Activated T-cell treated with anti-CD3 and anti-CD28 coated beads, Interleukin-2, amount 50 U/mL, for 24 hours (primary cell): ENCODE data around the gene ACP1.

Experiments
- DNase-seq: peaks from one replicate; pipeline ENCODE4 v3.0.0-alpha.2; 2020
- H3K27ac Mint-ChIP-seq: 2 replicates; pipeline ENCODE4 v1.8.0; 2020; ENCODE audit warnings: mild to moderate bottlenecking, mixed read lengths
- H3K27me3 Mint-ChIP-seq: 2 replicates; pipeline ENCODE4 v1.8.0; 2020; ENCODE audit warnings: mixed read lengths
- H3K36me3 Mint-ChIP-seq: 2 replicates; pipeline ENCODE4 v1.8.0; 2020; ENCODE audit warnings: low read depth, mixed read lengths
- H3K4me1 Mint-ChIP-seq: 2 replicates; pipeline ENCODE4 v1.8.0; 2020; ENCODE audit warnings: low read depth, mixed read lengths
- H3K4me3 Mint-ChIP-seq: 2 replicates; pipeline ENCODE4 v1.8.0; 2020; ENCODE audit warnings: mild to moderate bottlenecking, moderate library complexity, mixed read lengths
- H3K9me3 Mint-ChIP-seq: 2 replicates; pipeline ENCODE4 v1.8.0; 2020; ENCODE audit warnings: mixed read lengths

Gene ACP1

DNA sequence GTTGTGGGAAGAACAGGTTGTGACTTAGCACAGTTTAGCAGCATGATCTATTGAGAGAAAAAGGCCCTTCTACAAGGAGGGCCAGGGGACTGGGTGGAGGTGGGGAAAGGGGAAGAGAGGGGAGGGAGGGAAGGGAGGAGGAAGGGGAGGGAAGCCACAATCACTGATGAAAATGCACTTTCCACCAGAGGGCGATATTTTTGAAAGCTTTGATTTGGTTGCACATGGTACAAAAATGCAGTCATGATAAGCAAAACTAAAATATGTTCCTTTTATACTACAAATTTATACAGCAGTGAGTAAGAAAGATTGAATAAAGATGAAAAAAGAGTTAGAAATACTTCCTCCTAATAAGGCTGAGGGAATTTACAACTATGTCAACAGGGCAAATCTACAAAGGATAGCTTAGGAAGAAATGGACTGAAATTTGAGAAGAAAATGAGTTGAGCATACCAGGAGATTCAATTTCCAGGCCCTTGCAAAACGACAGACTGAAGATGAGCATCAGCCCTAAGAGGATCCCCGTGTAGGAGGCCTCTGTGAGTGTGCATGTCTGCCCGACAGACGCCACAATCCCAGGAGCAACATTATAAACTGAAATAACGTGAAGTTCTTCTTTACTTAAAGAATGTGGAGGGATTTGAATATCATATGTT is 18.1 kb upstream of the ACP1 start:
- Mint-ChIP-seq H3K4me3 (no peak overlapping the region), H3K27me3 (no peaks in the 10 kb centered on the region), H3K27ac (no peak overlapping the region), H3K36me3 (peaks cover 63% of the 10 kb centered on the region), H3K4me1 (peaks cover 5% of the 10 kb centered on the region), H3K9me3 (no peaks in the 10 kb centered on the region)
- DNase-seq = no peak

DNA sequence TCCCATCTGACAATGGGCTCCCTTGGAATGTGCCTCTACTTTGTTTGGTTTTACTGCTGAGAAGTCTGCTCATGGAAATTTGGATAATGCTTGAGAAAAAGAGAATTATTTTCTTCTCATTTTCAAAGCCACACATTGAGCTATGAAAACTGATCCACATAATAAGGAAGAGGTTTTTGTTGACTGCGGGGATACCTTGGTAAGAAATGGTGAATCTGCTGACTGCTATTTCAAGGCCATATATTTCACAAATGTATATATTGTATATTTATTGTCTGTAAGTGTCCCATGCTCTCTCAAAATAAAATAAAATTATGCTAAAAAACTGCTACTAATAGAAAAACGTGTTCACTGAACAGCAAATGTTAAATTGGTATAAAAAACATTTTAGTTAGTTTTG is 16.0 kb upstream of the ACP1 start:
- Mint-ChIP-seq H3K9me3 (no peaks in the 10 kb centered on the region), H3K27me3 (no peaks in the 10 kb centered on the region), H3K4me3 (no peak overlapping the region), H3K4me1 (peaks cover 5% of the 10 kb centered on the region), H3K36me3 (peaks cover 56% of the 10 kb centered on the region), H3K27ac (no peak overlapping the region)
- no peak for DNase-seq

DNA sequence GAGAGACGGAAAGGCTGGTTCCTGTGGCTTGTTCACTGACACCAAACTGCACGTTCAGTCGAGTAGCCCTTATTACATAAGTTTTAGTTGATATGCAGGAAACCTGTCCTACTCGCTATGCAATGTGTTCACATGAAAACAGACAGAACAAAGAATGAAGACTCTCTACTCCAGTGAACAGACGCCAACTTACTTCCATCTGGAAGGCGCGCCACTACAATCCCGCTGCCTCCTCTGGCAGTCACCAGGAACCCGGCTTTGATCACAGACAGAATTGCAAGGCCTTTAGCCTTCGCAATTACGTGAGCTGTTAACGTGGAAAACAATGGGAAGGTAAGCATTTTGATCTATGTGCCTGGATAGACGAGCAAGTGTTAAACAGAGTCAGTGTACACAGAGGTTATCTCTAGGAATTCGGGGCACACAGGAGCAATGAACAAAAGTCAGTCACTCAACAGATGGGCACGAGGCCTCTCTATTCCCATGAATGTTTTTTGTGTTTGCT is 15.2 kb upstream of the ACP1 start:
- Mint-ChIP-seq H3K27ac (no peak overlapping the region), H3K27me3 (no peaks in the 10 kb centered on the region), H3K4me1 (peaks cover 5% of the 10 kb centered on the region), H3K4me3 (no peak overlapping the region), H3K9me3 (no peaks in the 10 kb centered on the region), H3K36me3 (peaks cover 48% of the 10 kb centered on the region)
- no peak for DNase-seq

DNA sequence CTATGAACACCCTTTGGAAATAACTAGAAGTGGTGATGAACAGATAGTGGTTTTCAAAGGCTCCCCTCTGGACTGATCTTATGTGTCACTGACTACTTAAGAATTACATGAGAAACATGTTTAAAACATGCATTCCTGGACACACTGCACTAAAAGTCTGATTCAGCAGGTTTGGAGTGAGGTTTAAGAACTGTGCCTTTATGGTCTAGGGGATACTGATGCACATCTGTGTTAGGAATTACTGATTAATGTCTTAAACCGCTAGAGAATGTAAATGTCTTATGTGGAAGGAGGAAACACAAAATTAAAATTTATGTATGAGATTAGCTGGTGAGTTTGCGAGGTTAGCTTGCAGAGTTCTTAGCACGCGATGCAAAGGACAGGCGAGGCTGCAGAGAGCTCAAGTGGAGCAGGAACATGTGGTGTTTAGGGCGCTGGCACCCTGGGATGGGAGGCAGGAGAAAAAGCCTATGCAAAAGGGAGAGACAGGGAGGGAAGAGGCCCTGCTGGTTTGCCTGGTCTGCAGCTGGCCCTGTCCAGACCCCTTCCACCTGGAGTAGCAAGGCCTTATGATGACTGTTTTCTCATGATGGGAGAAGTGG is 12.6 kb upstream of the ACP1 start:
- DNase-seq = no peak
- no peak overlapping the region for H3K4me3 Mint-ChIP-seq

DNA sequence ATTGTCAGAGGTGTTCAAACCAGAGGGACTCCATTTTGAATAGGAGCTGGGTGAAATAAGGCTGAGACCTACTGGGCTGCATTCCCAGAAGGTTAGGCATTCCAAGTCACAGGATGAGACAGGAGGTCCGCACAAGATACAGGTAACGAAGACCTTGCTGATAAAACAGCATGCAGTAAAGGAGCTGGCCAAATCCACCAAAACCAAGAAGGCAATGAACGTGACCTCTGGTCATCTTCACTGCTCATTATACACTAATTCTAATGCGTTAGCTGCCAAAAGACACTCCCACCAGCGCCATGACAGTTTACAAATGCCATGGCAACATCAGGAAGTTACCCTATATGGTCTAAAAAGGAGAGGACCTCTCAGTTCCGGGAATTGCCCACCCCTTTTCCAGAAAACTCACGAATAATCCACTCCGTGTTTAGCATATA is 11.5 kb upstream of the ACP1 start:
- Mint-ChIP-seq H3K9me3 (peaks cover 6% of the 10 kb centered on the region), H3K27me3 (no peaks in the 10 kb centered on the region), H3K4me3 (no peak overlapping the region), H3K36me3 (peaks cover 31% of the 10 kb centered on the region), H3K4me1 (no peaks in the 10 kb centered on the region), H3K27ac (no peak overlapping the region)
- DNase-seq = no peak

More for the DNA sequence above, 12.6 kb upstream of the ACP1 start:
- Mint-ChIP-seq H3K27ac (no peak overlapping the region), H3K9me3 (no peaks in the 10 kb centered on the region), H3K36me3 (peaks cover 32% of the 10 kb centered on the region), H3K27me3 (no peaks in the 10 kb centered on the region), H3K4me1 (no peaks in the 10 kb centered on the region)

DNA sequence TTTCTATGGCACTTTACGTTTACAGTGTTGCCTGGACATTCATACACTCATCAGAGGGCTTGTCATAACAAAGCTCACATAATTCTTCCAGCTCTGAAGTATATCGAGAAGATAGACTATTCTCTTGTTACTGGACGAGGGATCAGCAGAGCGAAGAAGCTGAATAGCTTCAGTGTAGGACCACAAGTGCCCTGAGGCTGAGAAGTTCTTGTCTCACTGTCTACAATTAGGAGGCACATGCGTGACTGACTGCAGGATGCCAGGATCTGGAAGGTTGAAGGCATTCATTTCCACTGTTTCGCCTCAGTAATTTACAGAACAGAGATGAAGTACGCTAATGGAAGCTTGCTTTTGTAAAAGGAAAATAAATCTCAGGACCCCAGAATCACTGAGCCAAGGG is 10.5 kb upstream of the ACP1 start:
- no peak for DNase-seq
- Mint-ChIP-seq H3K36me3 (peaks cover 33% of the 10 kb centered on the region), H3K9me3 (peaks cover 14% of the 10 kb centered on the region), H3K27me3 (no peaks in the 10 kb centered on the region), H3K27ac (no peak overlapping the region), H3K4me3 (no peak overlapping the region), H3K4me1 (no peaks in the 10 kb centered on the region)

DNA sequence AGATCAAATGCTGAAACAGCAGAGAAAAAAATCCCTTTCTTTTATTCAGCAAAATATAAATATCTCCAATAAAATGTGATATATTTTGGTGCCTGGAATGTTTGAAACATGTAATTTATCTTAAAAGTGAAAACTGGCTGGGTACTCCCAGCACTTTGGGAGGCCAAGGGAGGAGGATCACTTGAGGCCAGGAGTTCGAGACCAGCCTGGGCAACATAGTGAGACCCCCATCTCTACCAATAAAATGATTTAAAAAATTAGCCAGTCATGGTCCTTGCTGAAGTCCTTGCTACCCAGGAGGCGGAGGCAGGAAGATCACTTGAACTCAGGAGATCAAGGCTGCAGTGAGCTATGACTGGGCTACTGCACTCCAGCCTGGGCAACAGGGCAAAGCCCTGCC is 9.6 kb upstream of the ACP1 start:
- peaks cover 31% of the 10 kb centered on the region for H3K36me3 Mint-ChIP-seq
- DNase-seq = no peak
- no peak overlapping the region for H3K27ac Mint-ChIP-seq
- H3K4me3 Mint-ChIP-seq = no peak overlapping the region
- no peaks in the 10 kb centered on the region for H3K27me3 Mint-ChIP-seq
- peaks cover 14% of the 10 kb centered on the region for H3K9me3 Mint-ChIP-seq
- no peaks in the 10 kb centered on the region for H3K4me1 Mint-ChIP-seq

DNA sequence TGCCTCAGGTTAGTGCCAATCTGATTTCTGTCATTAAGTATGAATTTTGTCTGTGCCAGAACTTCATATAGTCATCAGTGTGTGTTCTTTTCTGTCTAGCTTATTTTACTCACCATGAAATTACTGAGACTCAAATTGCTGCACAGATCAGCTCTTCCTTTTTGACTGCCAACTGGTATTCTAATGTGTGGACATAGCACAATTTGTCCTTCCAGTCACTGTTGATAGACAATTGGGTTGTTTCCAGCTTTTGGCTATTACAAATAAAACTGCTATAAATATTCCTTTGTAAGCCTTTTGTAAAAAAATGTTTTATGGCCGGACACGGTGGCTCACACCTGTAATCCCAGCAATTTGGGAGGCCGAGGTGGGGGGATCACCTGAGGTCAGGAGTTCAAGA is 8.7 kb upstream of the ACP1 start:
- Mint-ChIP-seq H3K4me1 (no peaks in the 10 kb centered on the region), H3K9me3 (peaks cover 14% of the 10 kb centered on the region)

DNA sequence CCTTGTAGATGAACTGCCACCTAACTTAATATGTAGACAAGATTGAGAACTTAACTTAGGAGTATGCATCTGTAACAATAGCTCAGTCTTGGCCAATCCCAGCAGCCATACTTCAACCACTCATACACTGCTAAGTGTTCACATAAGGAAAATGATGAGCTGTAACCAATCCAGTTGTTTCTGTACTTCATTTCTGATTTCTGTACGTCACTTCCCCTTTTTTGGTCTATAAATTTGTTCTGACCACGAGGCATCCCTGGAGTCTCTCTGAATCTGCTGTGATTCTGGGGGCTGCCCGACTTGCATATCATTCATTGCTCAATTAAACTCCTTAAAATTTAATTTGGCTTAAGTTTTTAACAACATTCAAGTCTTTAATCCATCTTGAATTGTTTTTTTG is 7.3 kb upstream of the ACP1 start:
- Mint-ChIP-seq H3K4me3 (no peak overlapping the region), H3K36me3 (peaks cover 38% of the 10 kb centered on the region), H3K9me3 (peaks cover 14% of the 10 kb centered on the region), H3K27me3 (no peaks in the 10 kb centered on the region), H3K4me1 (peaks cover 3% of the 10 kb centered on the region), H3K27ac (no peak overlapping the region)
- no peak for DNase-seq

More for the DNA sequence above, 8.7 kb upstream of the ACP1 start:
- peaks cover 39% of the 10 kb centered on the region for H3K36me3 Mint-ChIP-seq
- H3K27me3 Mint-ChIP-seq = no peaks in the 10 kb centered on the region
- H3K4me3 Mint-ChIP-seq = no peak overlapping the region
- DNase-seq = no peak
- no peak overlapping the region for H3K27ac Mint-ChIP-seq

DNA sequence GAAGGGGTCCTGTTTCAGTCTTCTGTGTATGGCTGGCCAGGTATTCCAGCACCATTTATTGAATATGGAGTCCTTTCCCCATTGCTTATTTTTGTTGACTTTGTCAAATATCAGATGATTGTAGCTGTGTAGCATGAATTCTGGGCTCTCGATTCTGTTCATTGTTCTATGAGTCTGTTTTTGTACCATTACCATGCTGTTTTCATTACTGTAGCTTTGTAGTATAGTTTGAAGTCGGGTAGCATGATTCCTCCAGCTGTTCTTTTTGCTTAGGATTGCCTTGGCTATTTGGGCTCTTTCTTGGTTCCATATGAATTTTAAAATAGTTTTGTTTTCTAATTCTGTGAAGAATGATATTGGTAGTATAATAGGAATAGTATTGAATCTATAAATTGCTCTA is 6.9 kb upstream of the ACP1 start:
- no peak overlapping the region for H3K4me3 Mint-ChIP-seq
- peaks cover 14% of the 10 kb centered on the region for H3K9me3 Mint-ChIP-seq
- H3K27me3 Mint-ChIP-seq = no peaks in the 10 kb centered on the region
- H3K36me3 Mint-ChIP-seq = peaks cover 40% of the 10 kb centered on the region
- H3K4me1 Mint-ChIP-seq = peaks cover 7% of the 10 kb centered on the region
- no peak for DNase-seq
- H3K27ac Mint-ChIP-seq = no peak overlapping the region

DNA sequence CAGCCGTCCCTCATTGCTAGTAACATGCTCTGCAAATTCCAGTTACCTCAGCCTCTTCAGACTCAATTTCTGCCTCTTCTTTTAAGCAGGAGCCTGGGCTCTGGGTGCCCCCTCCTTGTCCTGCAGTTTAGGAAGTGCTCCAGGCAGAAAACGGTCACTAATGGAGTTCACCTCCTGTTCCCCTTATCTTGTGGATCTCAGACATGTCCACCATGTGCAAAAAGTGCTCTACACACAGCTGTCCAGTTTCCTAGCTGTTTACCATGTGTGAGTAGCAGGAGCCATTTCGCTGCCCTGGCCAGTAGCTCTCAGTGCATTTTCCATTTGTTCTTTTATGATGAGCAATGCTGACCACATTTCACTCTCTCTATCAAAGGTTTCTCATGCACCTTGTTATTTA is 5.8 kb upstream of the ACP1 start:
- Mint-ChIP-seq H3K36me3 (peaks cover 45% of the 10 kb centered on the region), H3K4me1 (peaks cover 13% of the 10 kb centered on the region), H3K9me3 (peaks cover 14% of the 10 kb centered on the region), H3K27me3 (no peaks in the 10 kb centered on the region), H3K27ac (no peak overlapping the region), H3K4me3 (no peak overlapping the region)
- no peak for DNase-seq

DNA sequence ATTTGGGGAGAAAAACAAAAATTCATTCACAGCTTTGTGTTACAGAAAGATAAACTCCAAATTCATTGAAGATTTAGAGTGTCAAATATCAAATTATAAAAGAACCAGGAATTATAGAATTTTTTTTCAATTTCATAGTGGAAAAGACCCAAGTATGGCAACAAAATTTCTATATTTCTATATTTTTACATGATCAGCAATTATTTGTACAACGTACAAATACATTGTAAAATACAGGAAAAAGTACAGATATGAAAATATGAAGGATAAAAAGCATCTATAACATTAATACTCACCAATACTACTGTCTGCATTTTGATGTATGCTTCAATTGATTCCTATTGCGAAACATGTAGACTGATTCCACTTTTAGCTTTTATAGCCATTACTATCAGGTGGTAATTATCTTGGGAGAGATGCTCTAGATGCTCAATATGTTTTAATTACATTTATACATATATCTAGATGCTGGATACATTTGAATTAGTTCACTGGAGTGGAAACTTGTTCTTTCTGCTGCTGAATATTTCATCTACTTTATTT is 4.9 kb upstream of the ACP1 start:
- H3K4me1 Mint-ChIP-seq = peaks cover 13% of the 10 kb centered on the region
- peaks cover 47% of the 10 kb centered on the region for H3K36me3 Mint-ChIP-seq
- peaks cover 14% of the 10 kb centered on the region for H3K9me3 Mint-ChIP-seq
- H3K4me3 Mint-ChIP-seq = no peak overlapping the region
- no peak overlapping the region for H3K27ac Mint-ChIP-seq
- no peak for DNase-seq
- H3K27me3 Mint-ChIP-seq = no peaks in the 10 kb centered on the region

DNA sequence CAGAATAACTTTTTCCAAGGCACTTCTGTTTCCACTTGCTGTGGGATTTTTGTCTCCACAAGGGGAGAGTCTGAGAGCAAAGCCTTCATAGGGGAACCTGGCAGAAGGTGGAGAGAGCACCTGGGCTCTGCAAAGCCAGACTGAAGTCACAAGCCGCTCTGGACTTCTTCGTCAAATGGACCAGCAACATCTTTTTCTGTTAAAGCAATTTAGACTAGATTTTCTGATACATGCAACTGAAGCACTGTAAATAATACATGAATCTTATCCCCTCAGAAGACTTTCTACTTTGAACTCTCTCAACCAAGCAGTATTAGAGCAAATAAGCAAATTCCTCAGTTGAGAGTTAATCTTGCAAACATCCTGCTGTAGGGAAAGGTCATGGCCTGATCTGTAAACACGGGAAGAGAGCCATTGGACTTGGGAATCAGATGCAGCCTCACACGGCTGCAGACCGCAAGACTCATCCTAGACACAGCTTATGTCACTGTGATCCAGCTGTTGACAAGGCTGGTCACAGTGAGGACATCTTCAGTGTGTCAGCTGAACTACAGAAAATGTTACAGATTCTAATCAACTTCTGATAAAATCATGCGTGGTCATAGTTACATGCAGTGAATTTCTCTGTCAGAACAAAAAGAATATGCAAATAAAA is 4.1 kb upstream of the ACP1 start:
- no peaks in the 10 kb centered on the region for H3K27me3 Mint-ChIP-seq
- H3K27ac Mint-ChIP-seq = no peak overlapping the region
- DNase-seq = no peak
- peaks cover 14% of the 10 kb centered on the region for H3K4me1 Mint-ChIP-seq
- H3K4me3 Mint-ChIP-seq = no peak overlapping the region
- H3K36me3 Mint-ChIP-seq = peaks cover 54% of the 10 kb centered on the region
- peaks cover 14% of the 10 kb centered on the region for H3K9me3 Mint-ChIP-seq

DNA sequence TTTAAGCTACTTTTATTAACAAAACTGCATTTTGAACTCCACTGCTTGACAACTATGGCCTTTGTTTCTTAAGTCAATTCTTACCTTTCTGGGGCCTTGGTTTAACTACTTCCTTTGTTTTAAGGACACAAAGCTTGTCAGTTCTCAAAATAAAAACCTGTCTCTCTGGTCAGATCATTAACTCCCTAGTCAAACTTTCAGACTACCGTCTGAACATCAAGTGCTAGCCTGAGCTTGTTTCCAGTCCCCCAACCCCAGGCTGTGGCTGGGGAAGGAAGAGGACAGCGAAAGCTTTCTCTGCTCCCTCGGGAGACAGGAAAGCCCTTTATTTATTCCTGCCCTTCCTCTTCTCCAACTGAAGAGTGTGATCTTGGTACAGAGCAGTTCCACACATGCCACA is 2.6 kb upstream of the ACP1 start:
- Mint-ChIP-seq H3K36me3 (peaks cover 68% of the 10 kb centered on the region), H3K4me1 (peaks cover 27% of the 10 kb centered on the region), H3K27ac (no peak overlapping the region), H3K27me3 (no peaks in the 10 kb centered on the region), H3K4me3 (no peak overlapping the region), H3K9me3 (peaks cover 14% of the 10 kb centered on the region)
- no peak for DNase-seq
